Mammary epithelial cell (primary cell): Measurements from ENCODE around the gene AKT3.

Source experiments
- CTCF ChIP-seq, 2 donors: IDR thresholded peaks in 1 of 2; conservative IDR thresholded peaks in 1 of 2; 2 replicates each; pipeline ENCODE4 v1.5.1; 2011 to 2012; ENCODE audit warnings: inconsistent platforms in 2 of 2, low read length in 2 of 2, mild to moderate bottlenecking in 2 of 2, control low read depth in 1 of 2, low read depth in 1 of 2; ENCODE audit not compliant: insufficient read depth in 1 of 2; ENCODE audit errors: extremely low read depth in 1 of 2
- EZH2 ChIP-seq: IDR thresholded peaks from 2 replicates; pipeline ENCODE4 v1.6.1; 2012; ENCODE audit warnings: low read length, inconsistent platforms, borderline replicate concordance

GRCh38 chr1:243792891-243793290 is 57.2 kb downstream of the AKT3 start:
- TF ChIP-seq CTCF (conservative IDR thresholded peaks at IDR 0.05 in 1 of 2, IDR thresholded peaks at IDR 0.05 in 1 of 2; ENCODE audit: extremely low read depth in 1 of 2, insufficient read depth in 1 of 2, low read depth in 1 of 2, low read length in 2 of 2) (no peak), EZH2 (no peak)
